Fibroblast of lung (primary cell): Measurements from ENCODE around the gene VSIG10L2.

ENCODE experiments used
- EZH2 ChIP-seq: IDR thresholded peaks from 2 replicates; pipeline ENCODE4 v1.5.1; 2012; ENCODE audit warnings: low read length, control low read depth, mild to moderate bottlenecking; ENCODE audit errors: missing control alignments
- TF ChIP-seq, protein P1 (sequence below), 2 donors: IDR thresholded peaks in 1 of 2; conservative IDR thresholded peaks in 1 of 2; 1 replicate in 1 of 2; 2 replicates in 1 of 2; pipeline ENCODE4 v1.5.1; 2011 to 2012; ENCODE audit warnings: low read length in 2 of 2, control low read depth in 1 of 2, inconsistent platforms in 1 of 2, low read depth in 1 of 2, mild to moderate bottlenecking in 1 of 2

DNA sequence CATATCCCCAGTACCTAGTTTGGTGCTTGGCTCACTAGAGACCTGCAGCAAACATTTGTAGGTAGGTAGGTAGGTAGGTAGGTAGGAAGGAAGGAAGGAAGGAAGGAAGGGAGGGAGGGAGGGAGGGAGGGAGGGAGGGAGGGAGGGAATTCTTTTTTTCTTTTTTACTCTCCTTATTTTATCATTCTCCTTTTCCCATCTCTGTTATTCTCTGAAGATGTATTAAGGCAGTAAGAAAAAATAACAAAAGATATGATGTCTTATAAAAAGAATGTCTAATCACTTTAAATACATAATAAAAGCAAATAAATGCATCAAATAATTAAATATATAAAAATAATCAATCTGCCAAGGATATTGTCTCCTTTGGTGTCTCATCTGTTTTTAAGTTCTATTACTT, 28.4 kb downstream of the VSIG10L2 start:
- TF ChIP-seq, protein P1, sequence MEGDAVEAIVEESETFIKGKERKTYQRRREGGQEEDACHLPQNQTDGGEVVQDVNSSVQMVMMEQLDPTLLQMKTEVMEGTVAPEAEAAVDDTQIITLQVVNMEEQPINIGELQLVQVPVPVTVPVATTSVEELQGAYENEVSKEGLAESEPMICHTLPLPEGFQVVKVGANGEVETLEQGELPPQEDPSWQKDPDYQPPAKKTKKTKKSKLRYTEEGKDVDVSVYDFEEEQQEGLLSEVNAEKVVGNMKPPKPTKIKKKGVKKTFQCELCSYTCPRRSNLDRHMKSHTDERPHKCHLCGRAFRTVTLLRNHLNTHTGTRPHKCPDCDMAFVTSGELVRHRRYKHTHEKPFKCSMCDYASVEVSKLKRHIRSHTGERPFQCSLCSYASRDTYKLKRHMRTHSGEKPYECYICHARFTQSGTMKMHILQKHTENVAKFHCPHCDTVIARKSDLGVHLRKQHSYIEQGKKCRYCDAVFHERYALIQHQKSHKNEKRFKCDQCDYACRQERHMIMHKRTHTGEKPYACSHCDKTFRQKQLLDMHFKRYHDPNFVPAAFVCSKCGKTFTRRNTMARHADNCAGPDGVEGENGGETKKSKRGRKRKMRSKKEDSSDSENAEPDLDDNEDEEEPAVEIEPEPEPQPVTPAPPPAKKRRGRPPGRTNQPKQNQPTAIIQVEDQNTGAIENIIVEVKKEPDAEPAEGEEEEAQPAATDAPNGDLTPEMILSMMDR (conservative IDR thresholded peaks at IDR 0.05 in 1 of 2, IDR thresholded peaks at IDR 0.05 in 1 of 2; ENCODE audit: low read depth in 1 of 2, low read length in 2 of 2), result no peak
- no peak for TF ChIP-seq EZH2
